Measurements from ENCODE around the gene IFNA17.
"Not testable (repeated sequence)": the region's sequence is repeated elsewhere in the genome, so short reads cannot be mapped to it uniquely, and the experiment has no call there.

IFNA17 gene

GRCh38 chr9:21228122-21228521 lies at the start of gene IFNA17:
Gene IFNA17, minus strand, starts transcription at chr9:21228222. Its CDS starts 49 bp downstream, at chr9:21228173.
- in situ Hi-C loops (cut with MboI; ENCODE audit: low pct_unique_long_range_greater_than_20kb, low sequenced_read_pairs) = no loop called here

GRCh38 chr9:21268347-21268657 lies 40.3 kb upstream of the IFNA17 start:
- in situ Hi-C loops (cut with MboI; ENCODE audit: low pct_unique_long_range_greater_than_20kb, low sequenced_read_pairs) = no loop called here
- no peak for DNase-seq

More at GRCh38 chr9:21228122-21228521, at the start of gene IFNA17:
- DNase-seq = no peak

- DNase-seq = peak; percentile 43
- in situ Hi-C loops (cut with MboI; ENCODE audit: low pct_unique_long_range_greater_than_20kb, low sequenced_read_pairs) = no loop called here
Observed at GRCh38 chr9:21267485-21268346, 39.7 kb upstream of the IFNA17 start.

- in situ Hi-C loops (cut with MboI; ENCODE audit: low pct_unique_long_range_greater_than_20kb, low sequenced_read_pairs) = no loop called here
- DNase-seq = no peak
Observed at GRCh38 chr9:21266733-21267484, 38.9 kb upstream of the IFNA17 start.

- in situ Hi-C loops (cut with MboI; ENCODE audit: low pct_unique_long_range_greater_than_20kb, low sequenced_read_pairs) = no loop called here
- DNase-seq = no peak
Observed at GRCh38 chr9:21265421-21266189, 37.6 kb upstream of the IFNA17 start.

DNA sequence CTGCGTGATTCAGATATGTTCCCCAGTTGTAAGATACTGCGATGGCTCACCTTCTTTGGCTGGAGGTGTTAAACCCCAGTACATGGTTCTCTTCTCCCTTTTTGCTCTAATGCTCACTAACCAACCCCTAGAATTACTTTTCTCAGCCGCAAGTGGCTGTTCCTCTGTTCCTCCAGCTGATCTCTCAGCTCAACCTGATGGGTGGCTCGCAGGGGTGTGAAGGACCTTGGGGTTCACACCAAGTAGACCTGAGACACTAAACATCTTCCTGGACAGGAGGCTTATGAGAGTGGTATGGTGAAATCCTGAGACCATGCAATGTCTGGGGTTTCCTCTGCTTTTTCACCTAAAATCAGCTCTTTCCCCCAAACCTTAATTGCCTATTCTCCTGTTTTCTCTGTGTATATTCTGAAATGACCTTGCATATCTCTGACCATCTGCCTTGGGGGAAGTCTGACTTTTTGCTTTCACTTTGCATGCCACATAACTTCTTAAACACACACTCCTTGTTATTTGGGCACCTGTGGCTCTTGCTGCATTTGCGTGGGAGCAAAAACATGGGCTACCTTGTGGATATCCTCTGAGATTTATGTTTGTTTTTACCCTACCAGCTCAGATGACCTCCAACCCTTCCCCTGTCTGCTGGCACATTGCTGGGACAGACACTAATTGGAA lies 27.7 kb upstream of the IFNA17 start:
- no peak for DNase-seq
- in situ Hi-C loops (cut with MboI; ENCODE audit: low pct_unique_long_range_greater_than_20kb, low sequenced_read_pairs) = no loop called here

GRCh38 chr9:21252721-21253547 lies 24.9 kb upstream of the IFNA17 start:
- in situ Hi-C loops (cut with MboI; ENCODE audit: low pct_unique_long_range_greater_than_20kb, low sequenced_read_pairs) = no loop called here
- peak; percentile 93 for DNase-seq

DNA sequence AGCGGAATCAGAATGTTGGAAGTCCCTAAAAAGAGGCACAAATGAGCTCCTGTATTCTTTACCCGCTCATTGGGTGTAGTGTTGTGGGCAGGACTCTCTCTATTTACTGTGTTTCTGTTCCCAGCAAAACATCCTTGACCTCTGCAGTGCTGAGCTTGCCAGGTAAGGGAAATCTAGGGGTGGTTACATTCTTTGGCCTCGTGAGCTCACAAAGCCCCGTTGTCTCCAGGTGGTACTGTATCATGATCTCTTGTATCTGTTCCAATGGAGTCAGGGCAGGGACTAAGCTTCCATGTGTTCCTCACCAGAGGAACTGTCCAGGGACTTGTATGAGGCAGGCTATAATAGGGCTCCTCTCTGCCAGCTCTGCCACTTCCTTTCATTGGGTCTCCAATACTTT lies 23.6 kb upstream of the IFNA17 start:
- in situ Hi-C loops (cut with MboI; ENCODE audit: low pct_unique_long_range_greater_than_20kb, low sequenced_read_pairs) = no loop called here

GRCh38 chr9:21251190-21251589 lies 23.2 kb upstream of the IFNA17 start:
- no peak for DNase-seq
- in situ Hi-C loops (cut with MboI; ENCODE audit: low pct_unique_long_range_greater_than_20kb, low sequenced_read_pairs) = no loop called here

More for the DNA sequence above, 23.6 kb upstream of the IFNA17 start:
- no peak for DNase-seq

GRCh38 chr9:21244836-21245235 lies 16.8 kb upstream of the IFNA17 start:
- DNase-seq = peak; percentile 32
- in situ Hi-C loops (cut with MboI; ENCODE audit: low pct_unique_long_range_greater_than_20kb, low sequenced_read_pairs) = no loop called here

GRCh38 chr9:21239911-21240310 lies 11.9 kb upstream of the IFNA17 start, which contains the start of gene IFNA14:
Gene IFNA14, minus strand, starts transcription at chr9:21240005. Its CDS starts 70 bp downstream, at chr9:21239935.
- in situ Hi-C loops (cut with MboI; ENCODE audit: low pct_unique_long_range_greater_than_20kb, low sequenced_read_pairs) = no loop called here
- DNase-seq = no peak

GRCh38 chr9:21236360-21236714 lies 8.3 kb upstream of the IFNA17 start:
- DNase-seq; in situ Hi-C loops (cut with MboI; ENCODE audit: low pct_unique_long_range_greater_than_20kb, low sequenced_read_pairs): not testable (repeated sequence)

DNA sequence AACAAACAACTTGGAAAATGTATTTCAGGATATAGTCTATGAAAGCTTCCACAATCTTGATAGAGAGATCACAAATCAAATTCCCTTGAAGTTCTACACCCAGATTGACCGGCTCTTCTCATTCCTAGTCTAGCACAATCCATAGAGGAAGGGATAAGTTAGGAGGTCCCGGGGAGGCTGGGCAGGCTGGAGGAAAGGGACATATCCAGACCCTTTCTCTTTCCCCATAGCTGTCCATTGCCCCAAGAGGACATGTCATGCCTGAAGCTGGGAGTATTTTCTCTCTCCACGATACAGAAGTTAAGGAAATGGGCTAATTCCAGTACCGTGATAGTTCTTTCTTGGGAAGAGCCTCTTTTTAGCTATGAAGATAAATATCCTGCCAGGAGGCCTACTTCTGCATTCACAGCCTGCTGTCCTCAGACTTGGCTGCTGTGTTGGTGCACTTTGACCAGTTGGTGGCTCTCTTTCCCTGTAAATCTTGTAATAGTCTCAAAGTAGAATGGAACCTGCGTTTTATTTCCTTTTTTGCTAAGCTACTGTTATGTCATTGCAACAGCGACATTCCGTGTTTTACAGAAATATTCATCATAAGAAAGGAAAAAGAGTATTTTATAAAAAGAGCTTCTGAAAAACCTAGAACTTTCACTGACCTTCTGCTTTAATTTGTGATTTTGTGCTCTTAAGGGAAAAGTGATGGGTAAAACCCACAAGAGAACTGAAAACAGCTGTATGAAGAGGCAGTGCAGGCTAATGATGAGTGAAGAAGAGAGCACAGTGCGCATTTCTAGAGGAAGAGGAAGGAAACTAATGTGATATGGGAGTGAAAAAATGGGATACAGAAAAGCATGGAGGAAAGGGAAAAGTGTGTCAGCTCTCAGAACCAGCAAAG lies 7.7 kb upstream of the IFNA17 start:
- peak; percentile 75 for DNase-seq
- in situ Hi-C loops (cut with MboI; ENCODE audit: low pct_unique_long_range_greater_than_20kb, low sequenced_read_pairs) = not testable (repeated sequence)

DNA sequence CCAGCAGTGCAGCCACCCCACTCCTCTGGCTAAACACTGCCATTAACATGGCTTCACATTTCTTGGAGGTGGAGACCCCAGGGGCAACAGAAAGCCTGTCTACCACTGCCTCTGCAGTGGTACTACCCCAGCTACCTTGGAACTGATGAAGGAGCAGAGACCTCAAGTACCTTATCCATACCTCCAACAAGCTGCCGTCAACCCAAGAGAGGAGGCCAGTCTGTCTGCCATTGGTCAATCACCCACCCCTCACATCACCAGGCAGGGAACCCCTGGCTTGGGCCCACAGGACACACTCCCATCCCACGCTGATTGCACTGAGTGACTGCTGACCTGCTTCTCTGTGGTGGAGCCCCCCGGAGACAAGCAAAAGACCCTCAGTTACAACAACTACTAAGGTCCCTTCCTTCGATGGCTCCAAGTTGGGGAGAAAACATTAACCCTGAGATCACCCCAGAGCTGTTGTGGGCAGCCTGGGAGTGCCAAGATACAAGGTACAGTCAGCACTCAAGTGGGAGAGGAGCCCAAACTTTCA lies 6.2 kb upstream of the IFNA17 start:
- in situ Hi-C loops (cut with MboI; ENCODE audit: low pct_unique_long_range_greater_than_20kb, low sequenced_read_pairs) = no loop called here
- DNase-seq = no peak

DNA sequence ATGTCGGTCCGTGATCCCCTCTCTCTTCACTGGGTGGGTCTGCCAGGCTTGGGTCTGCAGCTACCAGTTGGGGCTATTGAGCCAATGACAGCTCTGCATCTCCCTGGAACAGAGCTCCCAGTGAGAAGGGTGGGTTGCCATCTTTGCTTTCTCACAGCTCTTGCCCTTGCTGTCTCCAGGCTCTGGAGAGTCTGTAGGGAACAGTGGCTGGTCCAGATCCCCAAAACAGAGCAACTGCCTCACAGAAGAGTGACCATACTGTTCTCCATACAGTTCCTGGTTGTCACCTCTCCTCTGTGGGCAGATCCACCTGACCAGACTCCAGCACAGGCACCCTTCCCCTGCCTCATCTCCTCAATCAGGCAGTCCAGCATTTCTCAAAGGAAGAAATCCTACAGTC lies 5.2 kb upstream of the IFNA17 start:
- DNase-seq = no peak
- in situ Hi-C loops (cut with MboI; ENCODE audit: low pct_unique_long_range_greater_than_20kb, low sequenced_read_pairs) = no loop called here

DNA sequence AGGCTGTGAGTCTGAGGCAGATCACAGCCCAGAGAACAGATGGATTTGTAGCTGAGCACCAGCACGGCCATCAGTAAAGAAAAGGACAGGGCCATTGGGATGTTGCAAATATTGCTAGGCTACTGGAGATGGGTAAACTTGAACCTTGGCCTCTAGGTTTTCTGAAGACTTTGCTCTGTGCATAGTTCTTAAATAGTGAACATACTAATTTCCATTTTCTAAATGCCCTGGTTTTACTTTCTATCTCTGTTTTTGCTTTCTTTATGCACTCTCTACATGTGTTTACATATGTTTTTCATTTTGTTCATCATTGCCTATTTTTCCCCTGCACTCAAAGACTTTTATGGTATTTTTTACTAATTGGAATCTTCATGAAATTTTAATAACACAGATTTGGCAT lies 10.8 kb downstream of the IFNA17 start, which contains the start of gene IFNA16:
Gene IFNA16 (minus strand): TSS at position 101 of the 400 bp plus-strand sequence. CDS start 6 bp downstream, at position 95.
- in situ Hi-C loops (cut with MboI; ENCODE audit: low pct_unique_long_range_greater_than_20kb, low sequenced_read_pairs) = not testable (repeated sequence)

More for the DNA sequence above, 10.8 kb downstream of the IFNA17 start, which contains the start of gene IFNA16:
- DNase-seq = not testable (repeated sequence)

All from KBM-7 (cell line).